IMR-90 (cell line): ENCODE measurements around the gene NSF. TPM values are rescaled to one million over a fixed set of nuclear protein-coding genes. Genes with fewer than 3 reads are reported as not detected.
"Not testable (repeated sequence)": the region's sequence is repeated elsewhere in the genome, so short reads cannot be mapped to it uniquely, and the experiment has no call there.

Source experiments
- ATAC-seq: fragments of 200-7000 bp; cut with Tn5 transposase; 2 replicates; pipeline ENCODE4 v1.9.1; 2020; ENCODE audit warnings: low read depth, mild to moderate bottlenecking, moderate library complexity
- BruUV-seq: library from RNA; stranded (reverse); fragments of 400-500 nt; replicated peaks from 2 replicates; lab custom pipeline; 2021; lab: Mats Ljungman, UMichigan
- CTCF ChIA-PET: fragments of 300-600 bp; formaldehyde crosslinking; extraction: SDS; loops from one replicate; lab custom pipeline; 2021; ENCODE audit warnings: antibody characterized with exemption; lab: Yijun Ruan, JAX
- POLR2A ChIA-PET: fragments of 300-600 bp; sonication (Branson Sonifier 250); formaldehyde crosslinking; loops from one replicate; lab custom pipeline; 2022; ENCODE audit warnings: antibody characterized with exemption; ENCODE audit not compliant: unreplicated experiment; lab: Charles Lee
- DNase-seq: peaks from one replicate; pipeline ENCODE4 v3.0.0; 2013
- H2AFZ ChIP-seq: replicated peaks from 2 replicates; pipeline ENCODE3; 2013; ENCODE audit warnings: low read length, mild to moderate bottlenecking; ENCODE audit not compliant: poor library complexity
- H2AK5ac ChIP-seq: 2 replicates; pipeline ENCODE4 v1.6.1; 2013; ENCODE audit warnings: low read depth, low read length, inconsistent platforms
- H2AK9ac ChIP-seq: replicated peaks from 2 replicates; pipeline ENCODE3; 2013; ENCODE audit warnings: mild to moderate bottlenecking, low read depth, low read length, moderate library complexity; ENCODE audit not compliant: poor library complexity
- H2BK120ac ChIP-seq: 2 replicates; pipeline ENCODE4 v1.6.1; 2013; ENCODE audit warnings: low read depth, low read length, inconsistent platforms
- H2BK15ac ChIP-seq: 3 replicates; pipeline ENCODE4 v1.6.1; 2013; ENCODE audit warnings: low read depth, low read length, inconsistent platforms
- H2BK20ac ChIP-seq: 2 replicates; pipeline ENCODE4 v1.6.1; 2013; ENCODE audit warnings: low read depth, mild to moderate bottlenecking, inconsistent platforms, low read length, moderate library complexity
- H2BK5ac ChIP-seq: 2 replicates; pipeline ENCODE4 v1.6.1; 2013; ENCODE audit warnings: mild to moderate bottlenecking, low read depth, low read length, inconsistent platforms; ENCODE audit not compliant: poor library complexity, severe bottlenecking
- H3K14ac ChIP-seq: replicated peaks from 2 replicates; pipeline ENCODE4 v1.6.1; 2013; ENCODE audit warnings: low read depth, low read length, inconsistent platforms
- H3K18ac ChIP-seq: 2 replicates; pipeline ENCODE4 v1.6.1; 2013; ENCODE audit warnings: low read depth, low read length, control low read depth
- H3K23ac ChIP-seq: 2 replicates; pipeline ENCODE4 v1.6.1; 2013; ENCODE audit warnings: low read depth, low read length, inconsistent platforms
- H3K27ac ChIP-seq: 2 replicates; pipeline ENCODE4 v1.5.1; 2013; ENCODE audit warnings: mild to moderate bottlenecking, control low read depth, low read length; ENCODE audit not compliant: insufficient read depth
- H3K27me3 ChIP-seq: 2 replicates; pipeline ENCODE4 v1.6.1; 2013; ENCODE audit warnings: low read length; ENCODE audit not compliant: control insufficient read depth, insufficient read depth
- H3K36me3 ChIP-seq: 2 replicates; pipeline ENCODE4 v1.6.1; 2013; ENCODE audit warnings: low read length, mixed read lengths; ENCODE audit not compliant: control insufficient read depth, insufficient read depth
- H3K4ac ChIP-seq: 2 replicates; pipeline ENCODE4 v1.6.1; 2013; ENCODE audit warnings: low read depth, low read length, inconsistent platforms
- H3K4me1 ChIP-seq: 2 replicates; pipeline ENCODE4 v1.6.1; 2013; ENCODE audit warnings: low read length, mixed read lengths; ENCODE audit not compliant: control insufficient read depth, insufficient read depth
- H3K4me2 ChIP-seq: 2 replicates; pipeline ENCODE4 v1.6.1; 2013; ENCODE audit warnings: low read depth, mild to moderate bottlenecking, control low read depth, low read length, moderate library complexity
- H3K4me3 ChIP-seq: 2 replicates; pipeline ENCODE4 v1.5.1; 2013; ENCODE audit warnings: low read depth, mild to moderate bottlenecking, control low read depth, low read length, moderate library complexity; ENCODE audit not compliant: insufficient read depth
- H3K56ac ChIP-seq: 2 replicates; pipeline ENCODE4 v1.6.1; 2013; ENCODE audit warnings: low read length, inconsistent platforms; ENCODE audit not compliant: insufficient read depth; ENCODE audit errors: extremely low read depth
- H3K79me1 ChIP-seq, 2 experiments: 2 replicates each; pipeline ENCODE4 v1.6.1; 2013; ENCODE audit warnings: low read length in 2 of 2, inconsistent platforms in 1 of 2, low read depth in 1 of 2
- H3K9ac ChIP-seq: 2 replicates; pipeline ENCODE4 v1.6.1; 2013; ENCODE audit warnings: low read depth, low read length, control low read depth
- H3K9me1 ChIP-seq: 2 replicates; pipeline ENCODE4 v1.6.1; 2013; ENCODE audit warnings: low read length, inconsistent platforms; ENCODE audit not compliant: insufficient read depth
- H3K9me3 ChIP-seq: 2 replicates; pipeline ENCODE4 v1.6.1; 2013; ENCODE audit warnings: low read length; ENCODE audit not compliant: control insufficient read depth, insufficient read depth
- H4K20me1 ChIP-seq: 2 replicates; pipeline ENCODE4 v1.6.1; 2013; ENCODE audit warnings: low read length, inconsistent platforms; ENCODE audit not compliant: insufficient read depth
- H4K5ac ChIP-seq: 2 replicates; pipeline ENCODE4 v1.6.1; 2013; ENCODE audit warnings: mild to moderate bottlenecking, low read depth, low read length, control low read depth
- H4K8ac ChIP-seq, 2 experiments: 2 replicates each; pipeline ENCODE4 v1.6.1; 2013; ENCODE audit warnings: low read depth in 2 of 2, low read length in 2 of 2, control low read depth in 1 of 2, inconsistent platforms in 1 of 2
- H4K91ac ChIP-seq: 2 replicates; pipeline ENCODE4 v1.6.1; 2013; ENCODE audit warnings: low read depth, low read length, inconsistent platforms; ENCODE audit not compliant: insufficient read depth
- WGBS, 2 experiments: methylation state at CpG; one replicate each; pipeline versions ENCODE4 v1.1.5 to v1.1.7; 2013; ENCODE audit warnings: missing lambda C conversion rate in 2 of 2; ENCODE audit not compliant: insufficient read length in 1 of 2; ENCODE audit errors: extremely low coverage in 2 of 2; 5-methylcytosine and 5-hydroxymethylcytosine counted together
- dilution Hi-C: fragments of 300-500 bp; cut with HindIII; formaldehyde crosslinking; loops from one replicate; pipeline ENCODE4 v1.14.3; 2018; ENCODE audit warnings: low sequenced_read_pairs; ENCODE audit not compliant: unreplicated experiment
- in situ Hi-C: fragments of 300-500 bp; cut with MboI; formaldehyde crosslinking; loops from 3 replicates; pipeline ENCODE4 v1.14.3; 2019; ENCODE audit warnings: low sequenced_read_pairs, inconsistent platforms, mixed read lengths
- intact Hi-C: fragments of 100-400 bp; cut with micrococcal nuclease; formaldehyde crosslinking; loops from 2 replicates; pipeline ENCODE4 v1.10.0; 2022
- polyA plus RNA-seq, 3 experiments: library from polyadenylated mRNA; depleted of rRNA; stranded (reverse); fragments of >200 nt; gene quantifications; 2 replicates each; pipeline ENCODE4 v1.2.3, GENCODE V29; 2012; ENCODE audit warnings: low replicate concordance in 1 of 3
- total RNA-seq: library from RNA; depleted of rRNA; stranded (reverse); fragments of >200 nt; gene quantifications from 2 replicates; pipeline ENCODE4 v1.2.3, GENCODE V29; 2012

The NSF gene
- total and polyA plus RNA-seq, 2 of the 4 experiments (the other 2 are of a cell fraction): 38.9 to 110 TPM

DNA sequence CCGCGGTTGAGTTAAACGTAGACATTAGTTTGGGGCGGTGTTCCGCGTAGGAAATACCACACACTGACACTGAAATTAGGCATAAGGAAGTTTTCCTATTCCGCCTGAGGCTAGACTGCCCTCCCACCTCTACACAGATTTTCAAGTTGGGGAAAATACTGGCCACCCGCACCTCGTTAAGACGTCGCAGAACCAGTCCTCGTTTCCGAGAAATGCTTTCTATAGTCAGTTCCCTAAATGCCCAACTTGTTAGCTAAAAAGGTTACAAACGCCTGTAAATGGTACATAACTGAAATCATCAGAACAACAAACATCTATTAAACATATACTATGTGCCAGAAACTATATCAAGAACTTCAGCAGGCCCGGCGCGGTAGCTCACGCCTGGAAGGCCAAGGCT, 10.4 kb upstream of the NSF start:
- H3K18ac ChIP-seq, ATAC-seq, H3K4me1 ChIP-seq, H2AK5ac ChIP-seq, dilution Hi-C loops, H3K9me1 ChIP-seq, in situ Hi-C loops, H3K14ac ChIP-seq, H4K91ac ChIP-seq, BruUV-seq, H2BK20ac ChIP-seq, POLR2A ChIA-PET, H2AFZ ChIP-seq, CTCF ChIA-PET, H3K9ac ChIP-seq, H3K27me3 ChIP-seq, H2BK120ac ChIP-seq, H2AK9ac ChIP-seq, H3K27ac ChIP-seq, H2BK15ac ChIP-seq, H4K20me1 ChIP-seq, H3K79me1 ChIP-seq, DNase-seq, H3K56ac ChIP-seq, H2BK5ac ChIP-seq, H3K9me3 ChIP-seq, H3K4ac ChIP-seq, H3K4me2 ChIP-seq, H3K36me3 ChIP-seq, intact Hi-C loops, H3K23ac ChIP-seq: not testable (repeated sequence)
- H4K8ac ChIP-seq: peak overlapping the region in 1 of 2 experiments; percentile 58; a peak in 1 of 4 replicates
- no CpG with 5 or more reads among the region's 18 CpGs for WGBS, 2 experiments
- 0 out of 2 replicates have a peak overlapping the region, but pooled peaks have one; percentile 56 for H4K5ac ChIP-seq
- peak overlapping the region; percentile 29; the same call in 1 of the 2 replicates for H3K4me3 ChIP-seq

DNA sequence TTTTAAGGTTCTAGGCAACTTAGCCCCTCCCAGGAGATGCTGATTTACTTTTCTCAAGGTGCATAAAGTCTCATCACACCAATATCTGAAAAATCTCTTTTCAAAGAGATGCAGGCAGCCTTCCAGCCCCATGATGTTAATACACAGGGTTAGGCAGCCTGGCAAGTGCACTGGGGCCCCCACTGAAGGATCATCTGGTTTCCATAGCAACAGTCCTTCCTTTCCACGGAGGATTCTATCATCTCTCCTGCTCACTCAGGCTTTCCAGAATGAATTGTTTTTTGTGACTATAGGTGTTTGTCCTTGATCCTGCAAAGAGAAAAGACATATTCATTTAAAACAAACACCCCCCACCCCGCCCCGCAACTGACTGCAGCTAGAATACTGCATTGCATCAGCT, 5.0 kb upstream of the NSF start:
- BruUV-seq, H3K4me2 ChIP-seq, H4K91ac ChIP-seq, H3K9me3 ChIP-seq, POLR2A ChIA-PET, H3K4me3 ChIP-seq, H3K4ac ChIP-seq, H3K56ac ChIP-seq, H2AK9ac ChIP-seq, H4K8ac ChIP-seq, H3K36me3 ChIP-seq, H3K9ac ChIP-seq, DNase-seq, H3K4me1 ChIP-seq, H2BK5ac ChIP-seq, H3K14ac ChIP-seq, in situ Hi-C loops, H2BK120ac ChIP-seq, H3K18ac ChIP-seq, ATAC-seq, dilution Hi-C loops, H4K20me1 ChIP-seq, H3K9me1 ChIP-seq, CTCF ChIA-PET, H4K5ac ChIP-seq, H2BK20ac ChIP-seq, H3K27me3 ChIP-seq, H3K79me1 ChIP-seq, H3K27ac ChIP-seq, intact Hi-C loops, H3K23ac ChIP-seq, H2BK15ac ChIP-seq, H2AK5ac ChIP-seq, H2AFZ ChIP-seq: not testable (repeated sequence)
- no CpG with 5 or more reads among the region's 3 CpGs for WGBS, 2 experiments
